IPS DF 4.7 (cell line): ENCODE results near the gene RHOXF2.
A peak's percentile ranks its signal among the peaks of the same experiment; 100 is the strongest.
"Not testable (repeated sequence)": the region's sequence is repeated elsewhere in the genome, so short reads cannot be mapped to it uniquely, and the experiment has no call there.

Source experiments
- DNase-seq: peaks from one replicate; pipeline ENCODE4 v3.0.0-alpha.2; 2013; ENCODE audit warnings: low spot score; ENCODE audit errors: extremely low read depth

Gene RHOXF2, protein sequence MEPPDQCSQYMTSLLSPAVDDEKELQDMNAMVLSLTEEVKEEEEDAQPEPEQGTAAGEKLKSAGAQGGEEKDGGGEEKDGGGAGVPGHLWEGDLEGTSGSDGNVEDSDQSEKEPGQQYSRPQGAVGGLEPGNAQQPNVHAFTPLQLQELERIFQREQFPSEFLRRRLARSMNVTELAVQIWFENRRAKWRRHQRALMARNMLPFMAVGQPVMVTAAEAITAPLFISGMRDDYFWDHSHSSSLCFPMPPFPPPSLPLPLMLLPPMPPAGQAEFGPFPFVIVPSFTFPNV

DNA sequence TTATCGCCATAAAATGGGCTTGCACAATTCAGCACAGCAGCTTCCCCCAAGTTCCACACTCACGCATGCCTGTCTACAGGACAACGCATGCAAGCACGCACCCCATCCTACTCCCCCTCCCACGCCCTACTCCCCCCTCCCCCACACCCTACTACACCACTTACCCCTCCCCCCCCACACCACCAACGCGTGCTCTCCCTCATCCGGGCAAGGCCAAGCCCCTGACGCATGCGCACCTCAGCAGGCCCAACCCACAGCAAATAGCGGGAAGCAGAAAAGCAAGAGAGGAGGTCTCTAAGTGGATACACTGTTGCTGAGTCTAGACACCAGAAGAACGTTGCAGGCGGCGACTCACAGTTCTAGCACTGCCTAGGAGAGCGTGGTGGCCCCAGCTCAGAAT is at the start of gene RHOXF2:
Gene RHOXF2, plus strand, starts transcription at position 301 of the 400 bp plus-strand sequence. CDS start 138 bp downstream, outside the sequence.
- DNase-seq, result not testable (repeated sequence)

DNA sequence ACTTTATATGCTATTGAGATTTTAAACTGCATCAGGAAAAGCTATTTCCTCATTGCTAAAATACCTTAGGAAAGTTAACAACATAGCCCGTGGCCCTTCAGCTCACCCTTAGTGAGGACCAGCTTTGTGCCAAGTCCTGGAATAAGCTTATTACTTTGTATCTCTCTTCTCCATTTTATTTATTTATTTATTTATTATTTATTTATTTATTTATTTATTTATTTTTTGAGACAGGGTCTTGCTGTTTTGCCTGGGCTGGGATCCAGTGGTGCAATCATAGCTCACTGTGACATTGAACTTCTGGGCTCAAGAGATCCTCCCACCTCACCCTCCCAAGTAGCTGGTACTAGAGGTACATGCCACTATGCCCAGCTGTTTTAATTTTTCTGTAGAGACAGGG is 49.0 kb upstream of the RHOXF2 start:
- DNase-seq, result no peak

DNA sequence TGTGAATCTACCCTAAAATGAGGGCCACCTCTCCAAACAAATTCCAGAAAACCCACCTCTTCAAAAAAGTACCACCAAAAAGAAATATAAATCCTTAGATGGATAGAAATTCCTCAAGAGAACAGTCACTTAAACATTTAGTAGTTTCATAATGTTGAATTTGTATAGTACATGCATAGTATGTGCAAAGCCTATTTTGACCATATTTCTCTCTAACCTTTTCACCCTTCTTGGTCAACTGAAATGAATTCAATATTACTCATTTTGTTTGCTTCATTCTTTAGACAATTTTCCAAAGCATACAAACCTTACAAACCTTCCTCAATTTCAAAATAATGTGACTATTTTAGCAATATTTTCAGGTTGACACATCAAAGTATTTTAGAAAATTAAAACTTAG is 46.8 kb upstream of the RHOXF2 start:
- DNase-seq, result no peak

DNA sequence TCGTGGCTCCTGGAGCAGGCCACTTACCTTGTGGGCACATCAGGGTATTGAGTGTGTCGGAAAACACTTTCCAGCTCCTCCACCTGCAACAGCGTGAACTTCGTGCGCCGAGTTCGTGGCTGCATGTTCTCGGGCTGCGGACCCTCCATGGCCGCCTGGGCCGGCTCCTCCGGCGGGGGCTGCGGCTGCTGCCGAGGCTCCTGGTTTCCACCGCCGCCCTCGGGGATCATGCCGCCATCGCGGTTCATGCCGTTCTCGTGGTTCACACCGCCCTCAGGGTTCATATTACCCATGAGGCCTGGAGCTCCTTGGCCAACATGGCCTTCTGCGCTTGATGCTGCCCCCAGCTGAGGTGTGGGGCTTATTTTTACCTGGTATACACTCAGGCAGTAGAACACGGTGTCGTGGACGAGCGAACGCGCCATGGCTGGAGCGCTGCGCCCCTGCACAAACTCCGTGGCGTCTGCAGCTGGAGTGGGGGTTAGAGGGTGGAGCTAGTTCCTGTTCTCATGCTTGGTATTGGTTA is 42.9 kb upstream of the RHOXF2 start, which contains the start of gene RHOXF1:
Gene RHOXF1, minus strand, starts transcription at position 476 of the 526 bp plus-strand sequence. Its CDS starts 51 bp downstream, at position 425.
- no peak for DNase-seq

DNA sequence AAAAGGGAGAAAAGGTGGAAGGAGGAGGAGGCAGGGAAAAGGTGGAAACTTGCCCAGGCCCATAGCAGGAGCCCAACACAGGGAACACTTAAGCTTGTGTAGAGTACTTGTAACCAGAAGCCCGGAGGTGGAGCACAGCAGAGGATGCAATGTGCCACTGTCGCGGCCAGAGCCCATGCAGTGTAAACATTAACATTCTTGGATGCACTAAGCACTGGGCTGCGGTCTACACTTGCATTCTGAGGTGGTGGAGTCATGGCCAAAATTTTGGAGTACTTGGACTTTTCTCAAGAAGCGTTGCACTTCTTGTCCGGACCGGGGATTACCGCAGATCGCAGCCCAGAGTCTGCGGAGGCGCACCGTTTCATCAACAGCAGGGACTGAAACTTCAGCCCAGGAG is 38.2 kb upstream of the RHOXF2 start:
- DNase-seq, result no peak

DNA sequence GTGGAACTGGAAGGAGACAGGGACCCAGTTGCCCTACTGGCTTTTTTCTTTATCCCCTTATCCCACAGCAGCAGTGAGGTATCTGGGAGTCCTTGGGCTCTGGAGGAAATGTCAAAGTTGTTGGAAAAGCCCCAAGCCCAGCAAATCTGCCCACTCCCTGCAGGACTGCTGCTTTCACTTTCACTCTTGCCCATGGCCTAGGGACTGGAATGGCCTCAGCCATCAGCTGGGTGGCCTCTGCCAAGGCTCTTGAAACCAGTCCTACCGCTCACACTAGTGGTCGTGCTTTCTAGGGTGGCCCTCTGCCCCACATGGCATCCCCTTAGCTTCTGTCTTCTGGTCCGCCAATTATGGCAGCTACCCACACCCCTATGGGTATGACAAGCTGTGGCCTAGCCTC is 33.0 kb upstream of the RHOXF2 start:
- no peak for DNase-seq

- not testable (repeated sequence) for DNase-seq
Observed at GRCh38 chrX:120128306-120128846, 30.0 kb upstream of the RHOXF2 start.

GRCh38 chrX:120136128-120136527 is 22.3 kb upstream of the RHOXF2 start:
- no peak for DNase-seq

- DNase-seq, result no peak
Observed at GRCh38 chrX:120136840-120137239, 21.6 kb upstream of the RHOXF2 start.

DNA sequence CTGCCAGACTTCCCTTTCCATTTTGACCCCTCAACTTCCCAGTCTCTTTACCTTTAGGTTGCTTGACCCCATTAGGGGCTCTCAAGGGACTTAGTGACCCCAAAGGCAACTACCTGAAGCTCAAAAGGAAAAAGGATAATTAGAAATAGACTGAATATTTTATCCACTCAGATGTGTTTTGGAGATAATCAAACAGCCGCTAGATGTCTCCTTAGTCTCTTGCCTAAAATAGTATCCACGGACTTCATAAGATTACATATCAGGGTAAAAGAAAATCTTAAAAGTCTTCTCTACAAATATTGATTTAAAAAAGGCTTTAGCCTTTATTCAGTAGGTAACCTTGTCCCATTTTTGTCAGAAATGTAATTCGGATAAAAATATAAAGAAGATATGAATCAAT is 21.0 kb upstream of the RHOXF2 start:
- DNase-seq, result no peak

- peak; percentile 36 for DNase-seq
Observed at GRCh38 chrX:120140293-120140981, 18.0 kb upstream of the RHOXF2 start.

DNA sequence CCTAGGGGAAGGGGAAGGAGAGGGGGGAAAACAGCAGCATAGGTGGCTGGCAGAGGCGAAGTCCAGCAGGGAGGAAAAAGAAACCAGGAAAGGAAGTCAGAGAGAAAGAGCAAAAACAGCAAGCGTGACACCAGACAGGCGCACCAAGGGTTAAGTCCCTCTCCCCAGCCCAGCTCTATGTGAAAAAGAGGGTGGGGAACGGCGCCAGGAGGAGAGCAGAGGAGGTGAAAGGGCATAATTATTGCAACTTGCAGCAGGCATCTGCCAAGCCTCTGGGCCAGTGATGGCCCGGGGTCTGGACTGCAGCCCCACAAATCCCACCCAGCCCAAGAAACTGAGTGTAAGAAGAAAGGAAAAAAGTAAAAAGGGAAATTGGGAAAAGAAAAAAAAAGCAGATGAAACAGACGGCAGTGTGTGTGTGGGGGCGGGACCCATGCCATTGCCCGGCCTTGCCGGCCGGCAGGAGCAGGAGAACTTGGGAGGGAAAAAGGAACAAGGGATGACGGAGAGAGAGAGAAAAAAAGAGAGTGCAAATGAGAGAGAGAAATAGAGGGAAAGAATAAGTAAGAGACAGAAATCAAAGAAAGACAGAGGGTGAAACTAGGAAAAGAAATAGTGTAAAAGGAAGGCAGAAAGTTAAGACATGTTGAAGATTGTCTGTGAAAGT is 14.1 kb upstream of the RHOXF2 start:
- DNase-seq, result no peak

DNA sequence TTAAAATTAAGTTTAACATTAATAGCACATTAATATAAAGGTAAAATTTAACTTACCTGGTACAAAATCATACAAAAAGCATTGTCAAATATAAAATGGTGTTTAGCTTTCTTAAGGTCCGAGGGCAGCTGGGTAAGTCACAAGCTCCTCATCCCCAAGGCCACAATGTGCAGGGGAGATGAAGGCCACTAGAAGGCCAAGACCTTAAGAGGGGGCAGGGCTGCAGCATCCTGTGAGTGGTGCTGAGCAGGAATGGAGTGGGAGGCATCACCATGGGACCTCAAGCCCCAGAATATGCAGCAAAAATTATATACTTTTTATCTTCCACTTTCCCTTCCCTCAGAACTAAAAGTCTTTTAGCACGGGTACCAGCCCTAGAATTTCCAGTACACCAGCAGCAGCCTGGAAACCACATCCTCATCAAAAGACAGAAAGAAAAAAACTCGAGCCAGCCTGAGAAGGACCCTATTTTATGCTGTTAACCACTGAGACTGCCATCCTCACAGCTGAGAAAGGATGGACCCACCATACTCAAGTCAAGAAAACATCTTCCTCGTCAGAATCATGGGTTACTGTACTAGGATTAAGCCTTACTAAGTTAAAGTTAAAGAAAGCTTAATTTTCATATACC is 13.0 kb upstream of the RHOXF2 start:
- no peak for DNase-seq

DNA sequence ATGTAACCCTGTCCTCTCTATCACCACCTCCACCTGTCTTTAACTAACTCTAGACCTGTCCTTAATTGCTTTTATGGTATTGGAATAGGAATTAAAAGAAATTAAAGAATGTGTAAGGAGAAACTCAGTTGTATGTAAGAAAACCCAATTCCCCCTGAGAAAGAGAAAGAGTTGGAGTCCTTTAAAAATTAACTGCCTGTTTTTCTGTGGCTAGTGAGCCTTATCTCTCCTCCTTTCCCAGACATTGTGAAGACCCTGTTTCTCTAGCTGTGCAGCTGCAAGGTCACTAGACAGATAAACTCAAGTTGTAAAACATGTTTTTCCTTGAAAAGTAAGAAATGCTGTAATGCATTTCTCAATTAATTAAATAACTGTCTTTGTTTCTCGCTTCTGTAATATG is 12.1 kb upstream of the RHOXF2 start:
- DNase-seq, result not testable (repeated sequence)

DNA sequence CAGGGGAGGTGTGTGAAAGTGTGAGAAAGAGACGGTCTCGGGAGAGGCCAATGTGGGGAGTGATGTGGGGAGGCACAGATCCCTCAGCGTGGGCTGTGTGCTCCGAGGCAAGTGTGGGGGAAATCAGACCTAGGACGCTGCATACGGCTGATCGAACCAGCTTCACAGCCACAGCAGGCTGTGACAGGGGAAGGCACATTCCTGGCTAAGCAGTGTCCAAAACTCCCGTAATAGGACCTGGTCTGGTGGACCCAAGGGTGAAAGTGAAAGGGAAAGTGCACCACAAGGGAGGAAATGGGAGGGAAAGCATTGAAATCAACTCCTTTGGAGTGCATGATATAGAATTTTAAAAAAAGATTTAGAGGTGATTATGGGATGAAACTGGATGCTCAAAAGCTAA is 10.9 kb upstream of the RHOXF2 start:
- DNase-seq, result no peak

GRCh38 chrX:120150109-120150744 is 8.2 kb upstream of the RHOXF2 start:
- not testable (repeated sequence) for DNase-seq

DNA sequence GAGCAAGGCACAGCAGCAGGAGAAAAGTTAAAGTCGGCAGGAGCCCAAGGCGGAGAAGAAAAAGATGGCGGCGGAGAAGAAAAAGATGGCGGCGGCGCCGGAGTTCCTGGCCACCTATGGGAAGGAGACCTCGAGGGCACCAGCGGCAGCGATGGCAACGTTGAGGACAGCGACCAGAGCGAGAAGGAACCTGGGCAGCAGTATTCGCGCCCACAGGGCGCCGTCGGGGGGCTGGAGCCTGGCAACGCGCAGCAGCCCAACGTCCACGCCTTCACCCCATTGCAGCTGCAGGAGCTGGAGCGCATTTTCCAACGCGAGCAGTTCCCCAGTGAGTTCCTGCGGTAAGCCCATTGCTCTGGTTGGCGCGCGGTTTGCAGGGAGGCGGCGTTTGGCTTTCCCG is 673 bp downstream of the RHOXF2 start:
- DNase-seq, result not testable (repeated sequence)

GRCh38 chrX:120193254-120193653 is 34.8 kb downstream of the RHOXF2 start:
- DNase-seq, result not testable (repeated sequence)

- DNase-seq, result not testable (repeated sequence)
Observed at GRCh38 chrX:120193720-120194119, 35.3 kb downstream of the RHOXF2 start.

DNA sequence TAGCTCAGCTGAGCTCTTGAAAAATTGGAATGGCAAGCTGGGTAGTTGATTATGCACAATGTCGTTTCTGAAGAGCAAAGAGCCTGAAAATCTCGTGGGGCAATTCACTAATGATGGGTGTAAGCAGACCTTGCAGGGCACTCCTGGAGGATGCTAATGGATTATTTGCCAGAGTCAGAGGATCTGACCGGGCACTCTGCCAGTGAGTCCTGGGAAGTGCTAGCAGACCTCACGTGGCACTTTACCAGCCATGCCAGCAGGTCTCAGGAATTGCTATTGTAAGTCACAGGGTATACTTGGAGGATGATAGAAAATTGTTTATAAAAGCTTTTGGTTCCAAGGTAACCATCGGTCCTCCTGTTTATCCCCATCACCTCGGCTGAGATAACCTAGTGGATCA is 37.4 kb downstream of the RHOXF2 start:
- not testable (repeated sequence) for DNase-seq
